GM21526 (cell line): ENCODE results near the gene INPP5A.

Experiments
- ATAC-seq: cut with Tn5 transposase; IDR thresholded peaks from one replicate; pipeline ENCODE4 v1.9.1; 2021; ENCODE audit warnings: moderate library complexity; ENCODE audit not compliant: unreplicated experiment, low FRiP score

Gene INPP5A

GRCh38 chr10:132639470-132639869 lies 101.9 kb downstream of the INPP5A start:
- ATAC-seq = no peak

GRCh38 chr10:132640326-132641125 lies 102.9 kb downstream of the INPP5A start:
- no peak for ATAC-seq

- no peak for ATAC-seq
Measured at GRCh38 chr10:132641401-132641800, 103.8 kb downstream of the INPP5A start.

- ATAC-seq = no peak
Measured at GRCh38 chr10:132641966-132642731, 104.6 kb downstream of the INPP5A start.

GRCh38 chr10:132642732-132643008 lies 105.1 kb downstream of the INPP5A start:
- ATAC-seq = no peak

GRCh38 chr10:132643709-132644526 lies 106.3 kb downstream of the INPP5A start:
- ATAC-seq = no peak

GRCh38 chr10:132644527-132645246 lies 107.1 kb downstream of the INPP5A start:
- no peak for ATAC-seq

GRCh38 chr10:132645247-132645530 lies 107.6 kb downstream of the INPP5A start:
- no peak for ATAC-seq

- no peak for ATAC-seq
Measured at GRCh38 chr10:132645630-132646442, 108.2 kb downstream of the INPP5A start.

- ATAC-seq = no peak
Measured at GRCh38 chr10:132646443-132647097, 109.0 kb downstream of the INPP5A start.

GRCh38 chr10:132647424-132647823 lies 109.8 kb downstream of the INPP5A start:
- no peak for ATAC-seq

- no peak for ATAC-seq
Measured at GRCh38 chr10:132648072-132648850, 110.7 kb downstream of the INPP5A start.

GRCh38 chr10:132648851-132649528 lies 111.4 kb downstream of the INPP5A start:
- no peak for ATAC-seq

GRCh38 chr10:132649651-132650360 lies 112.2 kb downstream of the INPP5A start:
- no peak for ATAC-seq

- ATAC-seq = no peak
Measured at GRCh38 chr10:132650611-132651250, 113.1 kb downstream of the INPP5A start.

GRCh38 chr10:132651511-132652029 lies 114.0 kb downstream of the INPP5A start:
- ATAC-seq = no peak

- ATAC-seq = no peak
Measured at GRCh38 chr10:132652446-132652845, 114.9 kb downstream of the INPP5A start.
